ENCODE data around the gene SCAANT1.

SCAANT1 gene

GRCh38 chr3:63911873-63912767, at the start of gene SCAANT1:
Gene SCAANT1 (minus strand): TSS chr3:63912383.
- DNase-seq (ENCODE audit: low read depth, low spot score), result no peak

GRCh38 chr3:63961891-63962290, 49.7 kb upstream of the SCAANT1 start:
- no peak for DNase-seq (ENCODE audit: low read depth, low spot score)

GRCh38 chr3:63960048-63960711, 48.0 kb upstream of the SCAANT1 start:
- no peak for DNase-seq (ENCODE audit: low read depth, low spot score)

GRCh38 chr3:63959146-63959545, 47.0 kb upstream of the SCAANT1 start:
- DNase-seq (ENCODE audit: low read depth, low spot score), result no peak

GRCh38 chr3:63955830-63956545, 43.8 kb upstream of the SCAANT1 start:
- no peak for DNase-seq (ENCODE audit: low read depth, low spot score)

GRCh38 chr3:63955036-63955650, 43.0 kb upstream of the SCAANT1 start:
- DNase-seq (ENCODE audit: low read depth, low spot score), result no peak

- DNase-seq (ENCODE audit: low read depth, low spot score), result no peak
Measured at GRCh38 chr3:63954182-63954581, 42.0 kb upstream of the SCAANT1 start.

- no peak for DNase-seq (ENCODE audit: low read depth, low spot score)
Measured at GRCh38 chr3:63952248-63952594, 40.0 kb upstream of the SCAANT1 start.

- no peak for DNase-seq (ENCODE audit: low read depth, low spot score)
Measured at GRCh38 chr3:63951492-63952247, 39.5 kb upstream of the SCAANT1 start.

GRCh38 chr3:63950698-63951097, 38.5 kb upstream of the SCAANT1 start:
- DNase-seq (ENCODE audit: low read depth, low spot score), result no peak

GRCh38 chr3:63949005-63949404, 36.8 kb upstream of the SCAANT1 start:
- DNase-seq (ENCODE audit: low read depth, low spot score), result no peak

- no peak for DNase-seq (ENCODE audit: low read depth, low spot score)
Measured at GRCh38 chr3:63947594-63947993, 35.4 kb upstream of the SCAANT1 start.

GRCh38 chr3:63946753-63947152, 34.6 kb upstream of the SCAANT1 start:
- DNase-seq (ENCODE audit: low read depth, low spot score), result no peak

- DNase-seq (ENCODE audit: low read depth, low spot score), result no peak
Measured at GRCh38 chr3:63945558-63946096, 33.4 kb upstream of the SCAANT1 start.

GRCh38 chr3:63943678-63944077, 31.5 kb upstream of the SCAANT1 start:
- DNase-seq (ENCODE audit: low read depth, low spot score), result no peak

GRCh38 chr3:63942528-63942927, 30.3 kb upstream of the SCAANT1 start:
- DNase-seq (ENCODE audit: low read depth, low spot score), result no peak

- DNase-seq (ENCODE audit: low read depth, low spot score), result no peak
Measured at GRCh38 chr3:63940389-63940757, 28.2 kb upstream of the SCAANT1 start.

GRCh38 chr3:63937661-63938651, 25.8 kb upstream of the SCAANT1 start:
- DNase-seq (ENCODE audit: low read depth, low spot score), result no peak

GRCh38 chr3:63936925-63937324, 24.7 kb upstream of the SCAANT1 start:
- DNase-seq (ENCODE audit: low read depth, low spot score), result no peak
